SJSA1 (cell line): ENCODE data around the gene GLB1L3. TPM values are rescaled to one million over a fixed set of nuclear protein-coding genes. Genes with fewer than 3 reads are reported as not detected.
"Not testable (repeated sequence)": the region's sequence is repeated elsewhere in the genome, so short reads cannot be mapped to it uniquely, and the experiment has no call there.

Source experiments
- DNase-seq, 2 experiments: peaks; one replicate each; pipeline ENCODE4 v3.0.0-alpha.2; 2015 to 2020; ENCODE audit warnings: low spot score in 2 of 2, low read depth in 1 of 2
- H3K27ac ChIP-seq: fragments of 250-450 bp; sonication (Bioruptor Pico); 2 replicates; pipeline ENCODE4 v1.5.1; 2020; ENCODE audit warnings: mild to moderate bottlenecking, moderate library complexity
- H3K27me3 ChIP-seq: fragments of 250-450 bp; sonication (Bioruptor Pico); replicated peaks from 2 replicates; pipeline ENCODE4 v1.5.1; 2020; ENCODE audit warnings: mild to moderate bottlenecking, moderate library complexity
- H3K36me3 ChIP-seq: fragments of 250-450 bp; sonication (Bioruptor Pico); 2 replicates; pipeline ENCODE4 v1.5.1; 2020; ENCODE audit warnings: mild to moderate bottlenecking
- H3K4me1 ChIP-seq: fragments of 250-450 bp; sonication (Bioruptor Pico); replicated peaks from 2 replicates; pipeline ENCODE4 v1.6.1; 2021; ENCODE audit warnings: mild to moderate bottlenecking
- H3K4me3 ChIP-seq: fragments of 250-450 bp; sonication (Bioruptor Pico); 2 replicates; pipeline ENCODE4 v1.5.1; 2020; ENCODE audit warnings: mild to moderate bottlenecking
- H3K9me3 ChIP-seq: fragments of 250-450 bp; sonication (Bioruptor Pico); replicated peaks from 2 replicates; pipeline ENCODE4 v1.5.1; 2020; ENCODE audit warnings: mild to moderate bottlenecking
- total RNA-seq: library from RNA; depleted of rRNA; stranded (reverse); fragments of >200 nt; shearing (Covaris generic); gene quantifications from 2 replicates; pipeline ENCODE4 v1.2.3, GENCODE V29; 2014

Gene GLB1L3
- total RNA-seq, 1 experiment from 2014 or later, result not detected

GRCh38 chr11:134243913-134244312 is 32.3 kb upstream of the GLB1L3 start:
- Histone ChIP-seq H3K9me3 (no peaks in the 10 kb centered on the region), H3K4me1 (peaks cover 3% of the 10 kb centered on the region; the same call in 1 of the 2 replicates), H3K36me3 (peaks cover 12% of the 10 kb centered on the region), H3K27me3 (no peaks in the 10 kb centered on the region), H3K4me3 (no peak overlapping the region), H3K27ac (no peak overlapping the region)
- DNase-seq, result no peak

- H3K27ac ChIP-seq, result no peak overlapping the region
- DNase-seq, result no peak
- no peaks in the 10 kb centered on the region for H3K27me3 ChIP-seq
- no peak overlapping the region for H3K4me3 ChIP-seq
- peaks cover 9% of the 10 kb centered on the region; the same call in 1 of the 2 replicates for H3K4me1 ChIP-seq
- H3K9me3 ChIP-seq, result no peaks in the 10 kb centered on the region
- H3K36me3 ChIP-seq, result peaks cover 13% of the 10 kb centered on the region
These were observed 31.6 kb upstream of the GLB1L3 start for GRCh38 chr11:134244593-134244992.

- Histone ChIP-seq H3K36me3 (peaks cover 13% of the 10 kb centered on the region), H3K4me1 (peaks cover 9% of the 10 kb centered on the region; the same call in 1 of the 2 replicates), H3K27ac (no peak overlapping the region), H3K27me3 (no peaks in the 10 kb centered on the region), H3K4me3 (no peak overlapping the region), H3K9me3 (no peaks in the 10 kb centered on the region)
- no peak for DNase-seq
These were observed 30.7 kb upstream of the GLB1L3 start for GRCh38 chr11:134245434-134245833.

GRCh38 chr11:134246100-134246499 is 30.1 kb upstream of the GLB1L3 start:
- Histone ChIP-seq H3K27me3 (no peaks in the 10 kb centered on the region), H3K27ac (no peak overlapping the region), H3K9me3 (no peaks in the 10 kb centered on the region), H3K36me3 (peaks cover 13% of the 10 kb centered on the region), H3K4me1 (peaks cover 9% of the 10 kb centered on the region; the same call in 1 of the 2 replicates), H3K4me3 (no peak overlapping the region)
- DNase-seq, result no peak

- Histone ChIP-seq H3K27ac (no peak overlapping the region), H3K9me3 (no peaks in the 10 kb centered on the region), H3K27me3 (no peaks in the 10 kb centered on the region), H3K36me3 (peaks cover 13% of the 10 kb centered on the region), H3K4me1 (peaks cover 9% of the 10 kb centered on the region; the same call in 1 of the 2 replicates), H3K4me3 (no peak overlapping the region)
- no peak for DNase-seq
These were observed 29.5 kb upstream of the GLB1L3 start for GRCh38 chr11:134246678-134247077.

- Histone ChIP-seq H3K27ac (no peak overlapping the region), H3K4me1 (peaks cover 9% of the 10 kb centered on the region; the same call in 1 of the 2 replicates), H3K36me3 (peaks cover 13% of the 10 kb centered on the region), H3K4me3 (no peak overlapping the region), H3K27me3 (no peaks in the 10 kb centered on the region), H3K9me3 (no peaks in the 10 kb centered on the region)
- DNase-seq, result peak in 1 of 2 experiments; percentile 31
These were observed 27.2 kb upstream of the GLB1L3 start for GRCh38 chr11:134248910-134249480.

- no peak overlapping the region for H3K27ac ChIP-seq
- H3K9me3 ChIP-seq, result no peaks in the 10 kb centered on the region
- peaks cover 9% of the 10 kb centered on the region; the same call in 1 of the 2 replicates for H3K4me1 ChIP-seq
- no peak overlapping the region for H3K4me3 ChIP-seq
- H3K27me3 ChIP-seq, result no peaks in the 10 kb centered on the region
- DNase-seq, result no peak
- peaks cover 13% of the 10 kb centered on the region for H3K36me3 ChIP-seq
These were observed 25.9 kb upstream of the GLB1L3 start for GRCh38 chr11:134250246-134250645.

GRCh38 chr11:134250675-134251074 is 25.5 kb upstream of the GLB1L3 start:
- peaks cover 9% of the 10 kb centered on the region; the same call in 1 of the 2 replicates for H3K4me1 ChIP-seq
- DNase-seq, result no peak
- no peak overlapping the region for H3K27ac ChIP-seq
- H3K27me3 ChIP-seq, result no peaks in the 10 kb centered on the region
- H3K36me3 ChIP-seq, result peaks cover 13% of the 10 kb centered on the region
- H3K9me3 ChIP-seq, result no peaks in the 10 kb centered on the region
- H3K4me3 ChIP-seq, result no peak overlapping the region

- peaks cover 9% of the 10 kb centered on the region; the same call in 1 of the 2 replicates for H3K4me1 ChIP-seq
- H3K27me3 ChIP-seq, result no peaks in the 10 kb centered on the region
- H3K36me3 ChIP-seq, result peaks cover 13% of the 10 kb centered on the region
- H3K9me3 ChIP-seq, result no peaks in the 10 kb centered on the region
- no peak for DNase-seq
- no peak overlapping the region for H3K27ac ChIP-seq
- peak overlapping the region; percentile 78 for H3K4me3 ChIP-seq
These were observed 23.6 kb upstream of the GLB1L3 start for GRCh38 chr11:134252346-134253187.

GRCh38 chr11:134253188-134253993 is 22.8 kb upstream of the GLB1L3 start, which contains the start of the genes ACAD8 and THYN1:
Gene ACAD8, plus strand, starts transcription at chr11:134253568. Its CDS starts 33 bp downstream, at chr11:134253601.
Gene THYN1, minus strand, starts transcription at chr11:134253352. Its CDS starts 470 bp downstream, at chr11:134252882.
- peak; percentile 71 to 91 for DNase-seq
- Histone ChIP-seq H3K27ac (no peak within 1 kb of the TSS), H3K9me3 (no peaks in the 10 kb centered on the region), H3K4me1 (peaks cover 9% of the 10 kb centered on the region; the same call in 1 of the 2 replicates), H3K4me3 (peak within 1 kb of the TSS; percentile 78), H3K36me3 (peaks cover 6% of the 10 kb centered on the region), H3K27me3 (no peaks in the 10 kb centered on the region)

- no peaks in the 10 kb centered on the region for H3K27me3 ChIP-seq
- H3K4me3 ChIP-seq, result peak overlapping the region; percentile 78
- no peaks in the 10 kb centered on the region; the same call in 1 of the 2 replicates for H3K4me1 ChIP-seq
- no peak overlapping the region for H3K27ac ChIP-seq
- H3K9me3 ChIP-seq, result no peaks in the 10 kb centered on the region
- DNase-seq, result no peak
- H3K36me3 ChIP-seq, result no peaks in the 10 kb centered on the region
These were observed 21.6 kb upstream of the GLB1L3 start for GRCh38 chr11:134254433-134255183.

GRCh38 chr11:134255184-134255561 is 21.0 kb upstream of the GLB1L3 start:
- H3K4me1 ChIP-seq, DNase-seq, H3K4me3 ChIP-seq, H3K36me3 ChIP-seq, H3K27me3 ChIP-seq, H3K9me3 ChIP-seq, H3K27ac ChIP-seq: not testable (repeated sequence)

GRCh38 chr11:134257101-134257500 is 19.1 kb upstream of the GLB1L3 start:
- no peaks in the 10 kb centered on the region for H3K9me3 ChIP-seq
- H3K4me1 ChIP-seq, result no peaks in the 10 kb centered on the region; the same call in 1 of the 2 replicates
- H3K27me3 ChIP-seq, result no peaks in the 10 kb centered on the region
- no peak overlapping the region for H3K4me3 ChIP-seq
- DNase-seq, result no peak
- H3K36me3 ChIP-seq, result no peaks in the 10 kb centered on the region
- H3K27ac ChIP-seq, result no peak overlapping the region
